Measurements from ENCODE around the gene HEG1. TPM values are rescaled to one million over a fixed set of nuclear protein-coding genes. Genes with fewer than 3 reads are reported as not detected.

Gene HEG1
- total RNA-seq, 1 experiment from 2014 or later: 8.6 TPM

DNA sequence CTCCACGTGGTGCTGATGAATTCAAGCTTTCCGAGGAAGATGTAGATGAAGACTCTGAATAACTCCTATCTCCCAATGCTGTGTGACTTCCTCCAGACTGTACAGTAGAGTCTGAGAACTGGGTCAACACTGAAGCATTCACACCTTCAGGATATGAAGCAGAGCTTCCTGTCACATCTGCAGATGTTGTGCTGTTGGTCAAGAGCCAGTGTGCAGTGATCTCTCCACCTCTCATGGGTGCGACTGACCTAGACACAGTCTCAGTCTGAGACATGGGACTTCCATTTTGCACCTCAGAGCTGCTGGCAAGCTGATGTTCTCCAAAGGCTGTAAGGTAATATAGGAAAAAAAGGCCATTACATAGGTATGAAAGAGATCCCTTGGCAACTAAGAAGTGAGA, 36.5 kb downstream of the HEG1 start:
- Mint-ChIP-seq H3K36me3 (ENCODE audit: insufficient read depth, unreplicated experiment) (peaks cover 19% of the 10 kb centered on the region), H3K27ac (ENCODE audit: low read depth, unreplicated experiment) (no peak overlapping the region), H3K4me1 (ENCODE audit: insufficient read depth, unreplicated experiment) (no peaks in the 10 kb centered on the region), H3K27me3 (ENCODE audit: insufficient read depth, unreplicated experiment) (no peaks in the 10 kb centered on the region), H3K4me3 (ENCODE audit: unreplicated experiment) (no peak overlapping the region), H3K9me3 (ENCODE audit: unreplicated experiment) (no peaks in the 10 kb centered on the region)
- ChIA-PET CTCF (interaction anchor here (0.9 kb wide), 1 partner anchor 10 kb away, joined by 3 read pairs; no protein-coding TSS in a partner anchor), POLR2A (no interaction called here)
- TF ChIP-seq, protein P1, sequence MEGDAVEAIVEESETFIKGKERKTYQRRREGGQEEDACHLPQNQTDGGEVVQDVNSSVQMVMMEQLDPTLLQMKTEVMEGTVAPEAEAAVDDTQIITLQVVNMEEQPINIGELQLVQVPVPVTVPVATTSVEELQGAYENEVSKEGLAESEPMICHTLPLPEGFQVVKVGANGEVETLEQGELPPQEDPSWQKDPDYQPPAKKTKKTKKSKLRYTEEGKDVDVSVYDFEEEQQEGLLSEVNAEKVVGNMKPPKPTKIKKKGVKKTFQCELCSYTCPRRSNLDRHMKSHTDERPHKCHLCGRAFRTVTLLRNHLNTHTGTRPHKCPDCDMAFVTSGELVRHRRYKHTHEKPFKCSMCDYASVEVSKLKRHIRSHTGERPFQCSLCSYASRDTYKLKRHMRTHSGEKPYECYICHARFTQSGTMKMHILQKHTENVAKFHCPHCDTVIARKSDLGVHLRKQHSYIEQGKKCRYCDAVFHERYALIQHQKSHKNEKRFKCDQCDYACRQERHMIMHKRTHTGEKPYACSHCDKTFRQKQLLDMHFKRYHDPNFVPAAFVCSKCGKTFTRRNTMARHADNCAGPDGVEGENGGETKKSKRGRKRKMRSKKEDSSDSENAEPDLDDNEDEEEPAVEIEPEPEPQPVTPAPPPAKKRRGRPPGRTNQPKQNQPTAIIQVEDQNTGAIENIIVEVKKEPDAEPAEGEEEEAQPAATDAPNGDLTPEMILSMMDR (IDR thresholded peaks at IDR 0.05; ENCODE audit: unreplicated experiment): no peak
- no peak for DNase-seq (ENCODE audit: unreplicated experiment)
- intact Hi-C loops (cut with micrococcal nuclease): no loop called here
- BruUV-seq (replicated peaks): no TSS peak

DNA sequence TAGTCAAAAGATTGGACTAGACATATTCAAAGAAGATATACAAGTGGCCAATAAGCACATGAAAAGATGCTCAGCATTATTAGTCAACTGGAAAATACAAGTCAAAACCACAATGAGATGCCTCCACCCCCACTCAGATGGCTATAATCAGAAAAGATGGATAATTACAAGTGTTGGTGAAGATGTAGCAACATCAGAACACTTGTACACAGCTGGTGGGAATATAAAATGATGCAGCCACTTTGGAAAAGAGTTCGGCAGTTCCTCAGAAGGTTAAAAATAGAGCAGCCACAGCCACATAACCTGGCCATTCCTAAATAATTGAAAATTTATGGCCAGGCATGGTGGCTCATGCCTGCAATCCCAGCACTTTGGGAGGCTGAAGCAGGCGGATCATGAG, 38.4 kb downstream of the HEG1 start:
- Mint-ChIP-seq H3K27me3 (ENCODE audit: insufficient read depth, unreplicated experiment) (no peaks in the 10 kb centered on the region), H3K36me3 (ENCODE audit: insufficient read depth, unreplicated experiment) (peaks cover 30% of the 10 kb centered on the region), H3K4me1 (ENCODE audit: insufficient read depth, unreplicated experiment) (no peaks in the 10 kb centered on the region), H3K4me3 (ENCODE audit: unreplicated experiment) (no peak overlapping the region), H3K27ac (ENCODE audit: low read depth, unreplicated experiment) (no peak overlapping the region), H3K9me3 (ENCODE audit: unreplicated experiment) (no peaks in the 10 kb centered on the region)
- BruUV-seq (replicated peaks): no TSS peak
- POLR2A ChIA-PET: no interaction called here
- TF ChIP-seq, protein P1 (IDR thresholded peaks at IDR 0.05; ENCODE audit: unreplicated experiment): no peak
- no peak for DNase-seq (ENCODE audit: unreplicated experiment)
- intact Hi-C loops (cut with micrococcal nuclease): no loop called here
- CTCF ChIA-PET: interaction anchor here (0.6 kb wide), 1 partner anchor 408 kb away, joined by 3 read pairs; no protein-coding TSS in a partner anchor

DNA sequence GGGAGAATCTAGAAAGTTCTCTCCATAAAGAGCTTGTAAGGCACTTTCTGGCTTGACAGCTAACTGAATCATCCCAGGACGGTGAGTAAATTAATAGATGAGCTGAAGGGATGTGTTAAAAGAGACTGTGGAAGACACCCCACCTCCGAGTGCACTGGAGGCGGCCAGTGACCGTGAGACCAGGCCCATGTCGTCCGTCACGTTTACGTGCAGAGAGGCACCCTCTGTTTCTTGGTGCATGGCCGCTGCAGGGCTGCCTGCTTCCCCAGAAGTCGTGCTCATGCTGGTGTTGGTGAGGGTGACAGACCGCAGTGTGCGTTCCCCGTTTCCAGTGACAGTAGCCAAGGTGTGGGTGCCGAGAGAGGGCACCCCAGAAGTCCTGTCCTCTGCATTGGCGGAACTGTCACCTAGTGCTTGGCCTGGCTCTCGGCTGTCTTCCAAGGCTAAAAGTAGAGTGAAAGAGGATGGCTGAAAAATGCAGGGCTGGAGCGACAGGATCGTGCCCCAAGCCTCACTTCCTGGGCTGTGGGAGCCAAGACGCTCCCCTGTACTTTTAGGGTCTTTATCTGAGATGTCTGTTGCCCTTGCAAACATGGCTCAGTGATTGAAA, 41.1 kb downstream of the HEG1 start:
- ChIA-PET CTCF (interaction anchor here (0.9 to 1.3 kb wide), 2 partner anchors 19 to 108 kb away, joined by 4 read pairs; no protein-coding TSS in a partner anchor), POLR2A (no interaction called here)
- Mint-ChIP-seq H3K36me3 (ENCODE audit: insufficient read depth, unreplicated experiment) (peaks cover 34% of the 10 kb centered on the region), H3K9me3 (ENCODE audit: unreplicated experiment) (no peaks in the 10 kb centered on the region), H3K4me3 (ENCODE audit: unreplicated experiment) (no peak overlapping the region), H3K27me3 (ENCODE audit: insufficient read depth, unreplicated experiment) (no peaks in the 10 kb centered on the region), H3K27ac (ENCODE audit: low read depth, unreplicated experiment) (no peak overlapping the region), H3K4me1 (ENCODE audit: insufficient read depth, unreplicated experiment) (no peaks in the 10 kb centered on the region)
- TF ChIP-seq, protein P1 (IDR thresholded peaks at IDR 0.05; ENCODE audit: unreplicated experiment): no peak
- no peak for DNase-seq (ENCODE audit: unreplicated experiment)
- BruUV-seq (replicated peaks): no TSS peak
- intact Hi-C loops (cut with micrococcal nuclease): no loop called here

DNA sequence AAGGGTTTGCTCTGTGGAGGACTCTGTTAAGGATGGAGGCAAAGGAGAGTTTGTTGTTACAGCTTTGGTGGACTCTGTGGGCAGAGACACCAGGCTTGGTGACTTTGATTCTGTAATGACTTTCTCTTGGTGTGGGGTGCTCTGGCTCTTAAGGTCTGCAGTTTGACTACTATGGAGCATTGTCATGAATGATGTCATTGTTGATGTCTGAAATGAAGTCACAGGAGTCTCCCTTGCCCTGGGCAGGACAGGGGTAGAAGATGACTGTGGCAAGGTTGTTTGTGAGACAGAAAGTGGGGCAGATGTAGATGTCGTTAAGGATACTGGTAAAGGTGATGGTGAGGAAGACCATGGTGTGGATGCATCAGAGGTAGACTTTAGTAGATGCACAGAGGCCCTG, 42.7 kb downstream of the HEG1 start:
- Mint-ChIP-seq H3K36me3 (ENCODE audit: insufficient read depth, unreplicated experiment) (peaks cover 32% of the 10 kb centered on the region), H3K9me3 (ENCODE audit: unreplicated experiment) (no peaks in the 10 kb centered on the region), H3K4me1 (ENCODE audit: insufficient read depth, unreplicated experiment) (no peaks in the 10 kb centered on the region), H3K27ac (ENCODE audit: low read depth, unreplicated experiment) (no peak overlapping the region), H3K27me3 (ENCODE audit: insufficient read depth, unreplicated experiment) (no peaks in the 10 kb centered on the region), H3K4me3 (ENCODE audit: unreplicated experiment) (no peak overlapping the region)
- TF ChIP-seq, protein P1 (IDR thresholded peaks at IDR 0.05; ENCODE audit: unreplicated experiment): no peak
- CTCF ChIA-PET: no interaction called here
- BruUV-seq (replicated peaks): no TSS peak
- intact Hi-C loops (cut with micrococcal nuclease): no loop called here
- POLR2A ChIA-PET: interaction anchor here (0.7 kb wide), 1 partner anchor 284 kb away, joined by 3 read pairs; no protein-coding TSS in a partner anchor
- no peak for DNase-seq (ENCODE audit: unreplicated experiment)

Measured in MCF 10A (cell line).